Suprapubic skin (tissue), 3 donors: ENCODE measurements around the gene ROBO2.

Experiments used
- EP300 ChIP-seq: sonication (generic); formaldehyde crosslinking; IDR thresholded peaks from one replicate; pipeline ENCODE4 v1.6.1; 2017; ENCODE audit warnings: antibody characterized with exemption
- POLR2A ChIP-seq, 2 donors: fragments of 450-650 bp; IDR thresholded peaks; one replicate each; pipeline ENCODE4 v1.6.1; 2017; ENCODE audit warnings: antibody characterized with exemption in 2 of 2, mild to moderate bottlenecking in 2 of 2, moderate library complexity in 2 of 2
- TF ChIP-seq, protein P1 (sequence below), 2 donors: fragments of 200-600 bp in 1 of 2; fragments of 450-650 bp in 1 of 2; sonication (generic) in 1 of 2; IDR thresholded peaks; one replicate each; pipeline ENCODE4 v1.5.1; 2016 to 2019; ENCODE audit warnings: antibody characterized with exemption in 2 of 2, mild to moderate bottlenecking in 1 of 2, moderate library complexity in 1 of 2

GRCh38 chr3:77426531-77426930 lies 386.6 kb downstream of the ROBO2 start:
- TF ChIP-seq, protein P1, sequence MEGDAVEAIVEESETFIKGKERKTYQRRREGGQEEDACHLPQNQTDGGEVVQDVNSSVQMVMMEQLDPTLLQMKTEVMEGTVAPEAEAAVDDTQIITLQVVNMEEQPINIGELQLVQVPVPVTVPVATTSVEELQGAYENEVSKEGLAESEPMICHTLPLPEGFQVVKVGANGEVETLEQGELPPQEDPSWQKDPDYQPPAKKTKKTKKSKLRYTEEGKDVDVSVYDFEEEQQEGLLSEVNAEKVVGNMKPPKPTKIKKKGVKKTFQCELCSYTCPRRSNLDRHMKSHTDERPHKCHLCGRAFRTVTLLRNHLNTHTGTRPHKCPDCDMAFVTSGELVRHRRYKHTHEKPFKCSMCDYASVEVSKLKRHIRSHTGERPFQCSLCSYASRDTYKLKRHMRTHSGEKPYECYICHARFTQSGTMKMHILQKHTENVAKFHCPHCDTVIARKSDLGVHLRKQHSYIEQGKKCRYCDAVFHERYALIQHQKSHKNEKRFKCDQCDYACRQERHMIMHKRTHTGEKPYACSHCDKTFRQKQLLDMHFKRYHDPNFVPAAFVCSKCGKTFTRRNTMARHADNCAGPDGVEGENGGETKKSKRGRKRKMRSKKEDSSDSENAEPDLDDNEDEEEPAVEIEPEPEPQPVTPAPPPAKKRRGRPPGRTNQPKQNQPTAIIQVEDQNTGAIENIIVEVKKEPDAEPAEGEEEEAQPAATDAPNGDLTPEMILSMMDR (IDR thresholded peaks at IDR 0.05), result no peak
- TF ChIP-seq POLR2A (IDR thresholded peaks at IDR 0.05) (no peak), EP300 (no peak)
